GM12864 (cell line): Measurements from ENCODE around the gene PHETA2.
"Not testable (repeated sequence)": the region's sequence is repeated elsewhere in the genome, so short reads cannot be mapped to it uniquely, and the experiment has no call there.

ENCODE experiments used
- DNase-seq: peaks from one replicate; pipeline ENCODE4 v3.0.0-alpha.2; 2011; ENCODE audit warnings: low read depth
- H3K4me3 ChIP-seq: 2 replicates; pipeline ENCODE4 v1.5.1; 2011; ENCODE audit warnings: mild to moderate bottlenecking, low read depth, low read length, control low read depth
- CTCF ChIP-seq: IDR thresholded peaks from 2 replicates; pipeline ENCODE4 v1.5.1; 2011; ENCODE audit warnings: low read depth, mild to moderate bottlenecking, moderate library complexity, low read length, control low read depth, inconsistent platforms; ENCODE audit errors: missing control alignments

Gene PHETA2

GRCh38 chr22:42108848-42109247 is 34.8 kb downstream of the PHETA2 start:
- no peak for TF ChIP-seq CTCF
- H3K4me3 ChIP-seq: no peak overlapping the region
- DNase-seq: no peak

GRCh38 chr22:42111798-42112197 is 37.8 kb downstream of the PHETA2 start:
- DNase-seq: no peak
- no peak for TF ChIP-seq CTCF
- H3K4me3 ChIP-seq: no peak overlapping the region

- H3K4me3 ChIP-seq, DNase-seq: not testable (repeated sequence)
- peak; percentile 21 for TF ChIP-seq CTCF
Observed at GRCh38 chr22:42112793-42113192, 38.7 kb downstream of the PHETA2 start.

- no peak for DNase-seq
- TF ChIP-seq CTCF: peak; percentile 19
- no peak overlapping the region for H3K4me3 ChIP-seq
Observed at GRCh38 chr22:42114721-42115120, 40.7 kb downstream of the PHETA2 start.

DNA sequence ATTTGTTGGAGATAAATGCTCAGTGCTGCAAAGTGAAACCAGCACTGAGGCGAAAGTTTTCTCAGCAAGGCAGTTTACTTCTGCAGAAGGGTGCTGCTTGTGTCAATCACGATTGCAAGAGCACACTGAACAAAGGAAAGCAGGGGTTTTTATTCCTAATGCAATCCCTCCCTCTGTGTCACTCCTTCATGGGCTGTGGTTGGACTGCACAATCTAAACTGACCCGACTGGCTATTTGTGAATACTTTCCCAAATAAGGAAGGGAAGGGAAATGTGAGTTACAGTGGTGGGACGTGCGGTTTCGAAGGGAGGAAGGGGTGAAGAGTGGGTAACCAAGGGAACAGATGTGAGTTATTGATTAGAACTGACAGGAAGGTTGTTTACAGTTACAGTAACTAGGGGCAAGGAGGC is 41.4 kb downstream of the PHETA2 start:
- not testable (repeated sequence) for H3K4me3 ChIP-seq, DNase-seq

- no peak for TF ChIP-seq CTCF
- no peak for DNase-seq
- no peak overlapping the region for H3K4me3 ChIP-seq
Observed at GRCh38 chr22:42116848-42117424, 42.9 kb downstream of the PHETA2 start.

GRCh38 chr22:42120231-42121021 is 46.4 kb downstream of the PHETA2 start:
- H3K4me3 ChIP-seq: not testable (repeated sequence)
- DNase-seq: peak; percentile 16

DNA sequence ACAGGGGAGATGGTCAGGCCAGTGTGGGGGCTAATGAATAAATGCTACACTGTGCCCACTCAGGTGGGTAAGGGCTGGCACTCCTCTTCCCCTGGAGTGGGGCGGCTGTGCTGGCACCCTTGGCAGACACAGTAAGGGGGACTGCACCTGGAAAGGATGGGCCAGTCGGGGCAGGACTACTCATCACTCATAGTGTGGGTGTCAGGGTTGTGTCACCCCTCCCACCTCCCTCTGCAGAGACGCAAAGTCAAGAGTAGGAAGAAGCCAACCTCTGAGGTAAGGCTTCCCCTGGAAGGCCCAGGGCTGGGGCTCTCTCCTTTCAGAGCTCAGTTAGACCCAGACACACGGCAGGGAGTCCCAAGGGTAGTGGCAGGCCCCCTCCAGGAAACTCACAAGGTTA is 49.5 kb downstream of the PHETA2 start:
- H3K4me3 ChIP-seq: not testable (repeated sequence)

More for the DNA sequence above, 49.5 kb downstream of the PHETA2 start:
- DNase-seq: not testable (repeated sequence)
